Liver (tissue), 9 donors: ENCODE data around the gene COPZ1. TPM values are rescaled to one million over a fixed set of nuclear protein-coding genes. Genes with fewer than 3 reads are reported as not detected.
A peak's percentile ranks its signal among the peaks of the same experiment; 100 is the strongest.

Experiments
- DNase-seq: peaks from one replicate; pipeline ENCODE4 v3.0.0-alpha.2; 2017; ENCODE audit warnings: low spot score
- H3K27ac ChIP-seq, 2 donors: one replicate each; pipeline ENCODE4 v1.7.0; 2013; ENCODE audit warnings: inconsistent platforms in 2 of 2, low read length in 2 of 2, control low read depth in 1 of 2, low read depth in 1 of 2, mild to moderate bottlenecking in 1 of 2
- H3K27me3 ChIP-seq, 4 donors: one replicate each; pipeline versions ENCODE4 v1.6.1 to v1.7.0; 2013; ENCODE audit warnings: low read length in 3 of 4, inconsistent platforms in 1 of 4, mild to moderate bottlenecking in 1 of 4, moderate library complexity in 1 of 4; ENCODE audit not compliant: control insufficient read depth in 4 of 4, insufficient read depth in 4 of 4
- H3K36me3 ChIP-seq, 4 donors: one replicate each; pipeline versions ENCODE4 v1.6.1 to v1.7.0; 2013; ENCODE audit warnings: low read length in 3 of 4, mild to moderate bottlenecking in 3 of 4, low read depth in 1 of 4, moderate library complexity in 1 of 4; ENCODE audit not compliant: control insufficient read depth in 4 of 4, insufficient read depth in 3 of 4
- H3K4me1 ChIP-seq, 4 donors: one replicate each; pipeline versions ENCODE4 v1.6.1 to v1.7.0; 2013; ENCODE audit warnings: low read length in 3 of 4, mild to moderate bottlenecking in 3 of 4, moderate library complexity in 1 of 4; ENCODE audit not compliant: control insufficient read depth in 4 of 4, insufficient read depth in 4 of 4
- H3K4me3 ChIP-seq, 3 donors: one replicate each; pipeline versions ENCODE4 v1.6.1 to v1.7.0; 2013; ENCODE audit warnings: low read length in 3 of 3, control low read depth in 1 of 3, low read depth in 1 of 3, mild to moderate bottlenecking in 1 of 3
- H3K9ac ChIP-seq, 2 donors: one replicate each; pipeline ENCODE4 v1.7.0; 2013; ENCODE audit warnings: low read length in 2 of 2, mild to moderate bottlenecking in 2 of 2, moderate library complexity in 2 of 2, control low read depth in 1 of 2, low read depth in 1 of 2
- H3K9me3 ChIP-seq, 4 donors: one replicate each; pipeline versions ENCODE4 v1.6.1 to v1.7.0; 2013; ENCODE audit warnings: low read length in 3 of 4; ENCODE audit not compliant: control insufficient read depth in 4 of 4
- ATF3 ChIP-seq: IDR thresholded peaks from 2 replicates; pipeline ENCODE4 v1.6.1; 2016; ENCODE audit warnings: antibody characterized with exemption
- EGR1 ChIP-seq, 2 donors: IDR thresholded peaks; 2 replicates each; pipeline ENCODE4 v1.6.1; 2016 to 2018; ENCODE audit warnings: antibody characterized with exemption in 2 of 2, low read depth in 2 of 2
- FOXA1 ChIP-seq: IDR thresholded peaks from 2 replicates; pipeline ENCODE4 v1.6.1; 2016; ENCODE audit warnings: antibody characterized with exemption
- FOXA2 ChIP-seq: IDR thresholded peaks from 2 replicates; pipeline ENCODE4 v1.6.1; 2016; ENCODE audit warnings: antibody characterized with exemption
- GABPA ChIP-seq, 2 donors: IDR thresholded peaks in 1 of 2; conservative IDR thresholded peaks in 1 of 2; 2 replicates each; pipeline ENCODE4 v1.6.1; 2016; ENCODE audit warnings: antibody characterized with exemption in 2 of 2, mild to moderate bottlenecking in 1 of 2, moderate library complexity in 1 of 2
- HNF4A ChIP-seq, 2 donors: conservative IDR thresholded peaks; 2 replicates each; pipeline ENCODE4 v1.6.1; 2016; ENCODE audit warnings: antibody characterized with exemption in 2 of 2, mild to moderate bottlenecking in 2 of 2
- HNF4G ChIP-seq: IDR thresholded peaks from 2 replicates; pipeline ENCODE4 v1.6.1; 2016; ENCODE audit warnings: antibody characterized with exemption
- JUND ChIP-seq, 2 donors: IDR thresholded peaks; 2 replicates each; pipeline ENCODE4 v1.6.1; 2016; ENCODE audit warnings: antibody characterized with exemption in 2 of 2
- MAX ChIP-seq: IDR thresholded peaks from 2 replicates; pipeline ENCODE4 v1.6.1; 2016; ENCODE audit warnings: antibody characterized with exemption
- NR2F2 ChIP-seq: IDR thresholded peaks from 2 replicates; pipeline ENCODE4 v1.6.1; 2016; ENCODE audit warnings: antibody characterized with exemption
- RAD21 ChIP-seq, 2 donors: IDR thresholded peaks; 2 replicates each; pipeline ENCODE4 v1.6.1; 2016; ENCODE audit warnings: antibody characterized with exemption in 2 of 2, mild to moderate bottlenecking in 2 of 2
- RXRA ChIP-seq, 2 donors: IDR thresholded peaks; 2 replicates each; pipeline ENCODE4 v1.6.1; 2017 to 2018; ENCODE audit warnings: antibody characterized with exemption in 2 of 2, mild to moderate bottlenecking in 1 of 2
- SP1 ChIP-seq: IDR thresholded peaks from 2 replicates; pipeline ENCODE4 v1.6.1; 2018; ENCODE audit warnings: antibody characterized with exemption, mild to moderate bottlenecking
- TAF1 ChIP-seq: conservative IDR thresholded peaks from 2 replicates; pipeline ENCODE4 v1.6.1; 2016; ENCODE audit warnings: antibody characterized with exemption, mild to moderate bottlenecking
- YY1 ChIP-seq: IDR thresholded peaks from 2 replicates; pipeline ENCODE4 v1.6.1; 2016; ENCODE audit warnings: antibody characterized with exemption, mild to moderate bottlenecking
- ZBTB33 ChIP-seq: IDR thresholded peaks from 2 replicates; pipeline ENCODE4 v1.6.1; 2016; ENCODE audit warnings: antibody characterized with exemption
- WGBS: extraction: QIAGEN DNeasy Blood & Tissue Kit; methylation state at CpG from one replicate; pipeline ENCODE4 v1.1.7; 2013; 5-methylcytosine and 5-hydroxymethylcytosine counted together
- polyA plus RNA-seq, 2 donors: library from polyadenylated mRNA; stranded (reverse) in 1 of 2; unstranded in 1 of 2; fragments of 200-250 nt in 1 of 2; fragments of >200 nt in 1 of 2; fragmentation: Nextera tagmentation in 1 of 2; extraction: Ambion mirVana in 1 of 2; gene quantifications; one replicate each; pipeline versions ENCODE4 v1.2.1 to v1.2.3, GENCODE V29; 2013 to 2015
- total RNA-seq, 2 donors: library from RNA; depleted of rRNA; stranded (reverse); fragments of >200 nt; gene quantifications; one replicate each; pipeline ENCODE4 v1.2.3, GENCODE V29; 2014
- TF ChIP-seq, protein P1 (sequence below): IDR thresholded peaks from 2 replicates; pipeline ENCODE4 v1.6.1; 2016; ENCODE audit warnings: antibody characterized with exemption, mild to moderate bottlenecking
- TF ChIP-seq, protein P2 (sequence below): fragments of 150-350 bp; IDR thresholded peaks from 2 replicates; pipeline ENCODE4 v1.5.1; 2017; ENCODE audit warnings: improper control_type of control experiment, low read depth, low read length; ENCODE audit not compliant: missing input control
- donor health status: healthy.
- donor health status: healthy.
- donor health status: healthy.
- donor health status: healthy.
- donor health status: healthy.

COPZ1 gene
- total and polyA plus RNA-seq, 4 donors, result 54.6 to 92.6 (median 79.8) TPM

GRCh38 chr12:54292931-54293241 is 32.0 kb upstream of the COPZ1 start:
- no peak overlapping the region for H3K27ac ChIP-seq
- peaks cover 0 to 5% (median 1%) of the 10 kb centered on the region in 4 donors for H3K36me3 ChIP-seq
- 97% methylated on average over 7 of the region's 7 CpGs for WGBS
- no peak overlapping the region for H3K4me3 ChIP-seq
- H3K9me3 ChIP-seq, result no peaks in the 10 kb centered on the region
- H3K27me3 ChIP-seq, result no peaks in the 10 kb centered on the region
- no peak for DNase-seq
- H3K4me1 ChIP-seq, result peaks cover 0 to 3% (median 0%) of the 10 kb centered on the region in 4 donors
- TF ChIP-seq JUND (IDR thresholded peaks at IDR 0.05) (no peak), FOXA1 (no peak), RXRA (IDR thresholded peaks at IDR 0.05) (no peak), NR2F2 (no peak), RAD21 (IDR thresholded peaks at IDR 0.05) (no peak), GABPA (IDR thresholded peaks at IDR 0.05 in 1 of 2, conservative IDR thresholded peaks at IDR 0.05 in 1 of 2) (no peak), HNF4A (conservative IDR thresholded peaks at IDR 0.05) (no peak), SP1 (no peak), FOXA2 (no peak), TAF1 (no peak), EGR1 (IDR thresholded peaks at IDR 0.05; ENCODE audit: low read depth in 2 of 2) (no peak), ZBTB33 (no peak), YY1 (no peak)
- TF ChIP-seq, protein P1, sequence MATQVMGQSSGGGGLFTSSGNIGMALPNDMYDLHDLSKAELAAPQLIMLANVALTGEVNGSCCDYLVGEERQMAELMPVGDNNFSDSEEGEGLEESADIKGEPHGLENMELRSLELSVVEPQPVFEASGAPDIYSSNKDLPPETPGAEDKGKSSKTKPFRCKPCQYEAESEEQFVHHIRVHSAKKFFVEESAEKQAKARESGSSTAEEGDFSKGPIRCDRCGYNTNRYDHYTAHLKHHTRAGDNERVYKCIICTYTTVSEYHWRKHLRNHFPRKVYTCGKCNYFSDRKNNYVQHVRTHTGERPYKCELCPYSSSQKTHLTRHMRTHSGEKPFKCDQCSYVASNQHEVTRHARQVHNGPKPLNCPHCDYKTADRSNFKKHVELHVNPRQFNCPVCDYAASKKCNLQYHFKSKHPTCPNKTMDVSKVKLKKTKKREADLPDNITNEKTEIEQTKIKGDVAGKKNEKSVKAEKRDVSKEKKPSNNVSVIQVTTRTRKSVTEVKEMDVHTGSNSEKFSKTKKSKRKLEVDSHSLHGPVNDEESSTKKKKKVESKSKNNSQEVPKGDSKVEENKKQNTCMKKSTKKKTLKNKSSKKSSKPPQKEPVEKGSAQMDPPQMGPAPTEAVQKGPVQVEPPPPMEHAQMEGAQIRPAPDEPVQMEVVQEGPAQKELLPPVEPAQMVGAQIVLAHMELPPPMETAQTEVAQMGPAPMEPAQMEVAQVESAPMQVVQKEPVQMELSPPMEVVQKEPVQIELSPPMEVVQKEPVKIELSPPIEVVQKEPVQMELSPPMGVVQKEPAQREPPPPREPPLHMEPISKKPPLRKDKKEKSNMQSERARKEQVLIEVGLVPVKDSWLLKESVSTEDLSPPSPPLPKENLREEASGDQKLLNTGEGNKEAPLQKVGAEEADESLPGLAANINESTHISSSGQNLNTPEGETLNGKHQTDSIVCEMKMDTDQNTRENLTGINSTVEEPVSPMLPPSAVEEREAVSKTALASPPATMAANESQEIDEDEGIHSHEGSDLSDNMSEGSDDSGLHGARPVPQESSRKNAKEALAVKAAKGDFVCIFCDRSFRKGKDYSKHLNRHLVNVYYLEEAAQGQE, result no peak
- no peak overlapping the region for H3K9ac ChIP-seq

DNA sequence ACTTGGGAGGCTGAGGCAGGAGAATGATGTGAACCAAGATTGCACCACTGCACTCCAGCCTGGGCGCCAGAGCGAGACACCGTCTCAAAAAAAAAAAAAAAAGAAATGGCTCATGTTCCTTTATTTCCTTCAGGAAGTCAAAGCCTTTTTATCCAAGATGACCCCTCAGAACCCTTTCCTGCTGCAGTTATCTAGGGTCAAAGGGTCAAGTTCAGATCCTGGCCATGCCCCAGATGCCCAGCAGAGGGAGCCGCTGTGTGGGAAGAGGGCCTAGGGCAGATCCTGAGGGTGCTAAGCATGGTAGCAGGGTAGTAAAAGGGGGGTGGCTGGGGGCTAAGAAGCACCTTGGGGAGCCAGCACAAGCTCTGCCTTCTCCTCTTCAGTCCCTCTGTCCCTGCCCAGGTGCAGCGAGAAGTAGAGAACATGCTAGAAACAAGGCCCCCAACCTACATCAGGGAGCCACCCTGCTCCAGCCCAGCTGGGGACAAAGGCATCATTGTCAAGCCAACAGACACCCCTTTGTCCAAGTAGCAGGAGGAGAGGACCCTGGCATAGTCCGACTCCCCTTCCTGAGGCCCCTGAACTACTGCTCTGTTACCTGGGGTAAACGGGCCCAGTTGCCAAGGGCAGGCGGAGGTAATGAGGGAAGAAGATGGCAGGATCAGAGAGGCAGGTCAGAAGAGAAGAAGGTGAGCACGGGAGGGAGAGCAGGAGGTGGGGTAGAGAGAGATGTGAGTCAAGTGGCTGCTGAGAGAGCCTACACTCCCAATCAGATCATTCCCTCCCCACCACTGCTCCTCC is 30.6 kb upstream of the COPZ1 start:
- Histone ChIP-seq H3K27me3 (no peaks in the 10 kb centered on the region), H3K4me3 (no peak overlapping the region), H3K9me3 (no peaks in the 10 kb centered on the region), H3K27ac (no peak overlapping the region), H3K4me1 (peaks cover 0 to 3% (median 0%) of the 10 kb centered on the region in 4 donors), H3K36me3 (no peaks in the 10 kb centered on the region), H3K9ac (no peak overlapping the region)
- DNase-seq, result peak; percentile 91
- 52% methylated on average over 9 of the region's 9 CpGs for WGBS
- no peak for TF ChIP-seq ATF3
- no peak for TF ChIP-seq HNF4G
- peak; percentile 86 to 93 for TF ChIP-seq RAD21 (IDR thresholded peaks at IDR 0.05)
- TF ChIP-seq TAF1, result no peak
- no peak for TF ChIP-seq FOXA2
- no peak for TF ChIP-seq GABPA (IDR thresholded peaks at IDR 0.05 in 1 of 2, conservative IDR thresholded peaks at IDR 0.05 in 1 of 2)
- peak; percentile 15 for TF ChIP-seq SP1
- TF ChIP-seq HNF4A (conservative IDR thresholded peaks at IDR 0.05), result peak in 1 of 2 donors; percentile 56
- peak; percentile 47 to 84 for TF ChIP-seq RXRA (IDR thresholded peaks at IDR 0.05)
- TF ChIP-seq, protein P2, sequence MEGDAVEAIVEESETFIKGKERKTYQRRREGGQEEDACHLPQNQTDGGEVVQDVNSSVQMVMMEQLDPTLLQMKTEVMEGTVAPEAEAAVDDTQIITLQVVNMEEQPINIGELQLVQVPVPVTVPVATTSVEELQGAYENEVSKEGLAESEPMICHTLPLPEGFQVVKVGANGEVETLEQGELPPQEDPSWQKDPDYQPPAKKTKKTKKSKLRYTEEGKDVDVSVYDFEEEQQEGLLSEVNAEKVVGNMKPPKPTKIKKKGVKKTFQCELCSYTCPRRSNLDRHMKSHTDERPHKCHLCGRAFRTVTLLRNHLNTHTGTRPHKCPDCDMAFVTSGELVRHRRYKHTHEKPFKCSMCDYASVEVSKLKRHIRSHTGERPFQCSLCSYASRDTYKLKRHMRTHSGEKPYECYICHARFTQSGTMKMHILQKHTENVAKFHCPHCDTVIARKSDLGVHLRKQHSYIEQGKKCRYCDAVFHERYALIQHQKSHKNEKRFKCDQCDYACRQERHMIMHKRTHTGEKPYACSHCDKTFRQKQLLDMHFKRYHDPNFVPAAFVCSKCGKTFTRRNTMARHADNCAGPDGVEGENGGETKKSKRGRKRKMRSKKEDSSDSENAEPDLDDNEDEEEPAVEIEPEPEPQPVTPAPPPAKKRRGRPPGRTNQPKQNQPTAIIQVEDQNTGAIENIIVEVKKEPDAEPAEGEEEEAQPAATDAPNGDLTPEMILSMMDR, result peak; percentile 89
- TF ChIP-seq FOXA1, result no peak
- TF ChIP-seq NR2F2, result peak; percentile 100
- no peak for TF ChIP-seq EGR1 (IDR thresholded peaks at IDR 0.05; ENCODE audit: low read depth in 2 of 2)
- TF ChIP-seq YY1, result no peak
- TF ChIP-seq, protein P1, result no peak
- TF ChIP-seq MAX, result no peak
